PC-3 (cell line): ENCODE data around the gene CYP4F8. TPM values are rescaled to one million over a fixed set of nuclear protein-coding genes. Genes with fewer than 3 reads are reported as not detected.
"Not testable (repeated sequence)": the region's sequence is repeated elsewhere in the genome, so short reads cannot be mapped to it uniquely, and the experiment has no call there.

Experiments used
- ATAC-seq: fragments of 200-7000 bp; cut with Tn5 transposase; 2 replicates; pipeline ENCODE4 v1.9.1; 2020; ENCODE audit warnings: mild to moderate bottlenecking, moderate library complexity
- BruUV-seq: library from RNA; stranded (reverse); fragments of 400-500 nt; replicated peaks from 2 replicates; lab custom pipeline; 2021; lab: Mats Ljungman, UMichigan
- CTCF ChIA-PET: fragments of 300-600 bp; sonication (Branson Sonifier 250); formaldehyde crosslinking; loops from one replicate; lab custom pipeline; 2022; ENCODE audit warnings: antibody characterized with exemption; lab: Charles Lee
- POLR2A ChIA-PET: fragments of 300-600 bp; sonication (Branson Sonifier 250); formaldehyde crosslinking; loops from one replicate; lab custom pipeline; 2022; ENCODE audit warnings: antibody characterized with exemption; ENCODE audit not compliant: unreplicated experiment; lab: Charles Lee
- DNase-seq: peaks from one replicate; pipeline ENCODE4 v3.0.0-alpha.2; 2015
- H2AFZ ChIP-seq: fragments of 300-600 bp; sonication (generic); 2 replicates; pipeline ENCODE4 v1.6.0; 2016; ENCODE audit warnings: antibody characterized with exemption, low read length
- H3F3A ChIP-seq: fragments of 300-600 bp; sonication (generic); one replicate; pipeline ENCODE4 v1.6.0; 2017; ENCODE audit warnings: antibody characterized with exemption, low read length, control low read depth, mild to moderate bottlenecking; ENCODE audit not compliant: unreplicated experiment
- H3K27ac ChIP-seq: fragments of 300-600 bp; sonication (generic); 2 replicates; pipeline ENCODE4 v1.5.1; 2016; ENCODE audit warnings: mild to moderate bottlenecking, low read length
- H3K27me3 ChIP-seq: fragments of 300-600 bp; sonication (generic); 2 replicates; pipeline ENCODE4 v1.6.1; 2016; ENCODE audit warnings: low read length, mixed read lengths
- H3K36me3 ChIP-seq: fragments of 300-600 bp; sonication (generic); 2 replicates; pipeline ENCODE4 v1.6.1; 2016; ENCODE audit warnings: low read depth, mixed run types, low read length, mixed read lengths
- H3K4me1 ChIP-seq: fragments of 300-600 bp; sonication (generic); 2 replicates; pipeline ENCODE4 v1.5.1; 2016; ENCODE audit warnings: low read length; ENCODE audit not compliant: insufficient read depth
- H3K4me2 ChIP-seq: fragments of 300-600 bp; sonication (generic); 2 replicates; pipeline ENCODE4 v1.6.0; 2016; ENCODE audit warnings: low read length
- H3K4me3 ChIP-seq: fragments of 300-600 bp; sonication (generic); 2 replicates; pipeline ENCODE4 v1.5.1; 2016; ENCODE audit warnings: mild to moderate bottlenecking, low read length, mixed read lengths
- H3K79me2 ChIP-seq: fragments of 300-600 bp; sonication (generic); 2 replicates; pipeline ENCODE4 v1.6.1; 2017; ENCODE audit warnings: low read length, mixed read lengths
- H3K9ac ChIP-seq: fragments of 300-600 bp; sonication (generic); 2 replicates; pipeline ENCODE4 v1.6.0; 2016; ENCODE audit warnings: mild to moderate bottlenecking, low read length
- H3K9me2 ChIP-seq: fragments of 300-600 bp; sonication (generic); replicated peaks from 2 replicates; pipeline ENCODE4 v1.6.1; 2016; ENCODE audit warnings: mixed run types, low read length, mixed read lengths
- H3K9me3 ChIP-seq: fragments of 300-600 bp; sonication (generic); 2 replicates; pipeline ENCODE4 v1.6.1; 2016; ENCODE audit warnings: low read length, mixed read lengths
- H4K20me1 ChIP-seq: fragments of 300-600 bp; sonication (generic); 2 replicates; pipeline ENCODE4 v1.6.1; 2016; ENCODE audit warnings: low read length, mixed read lengths
- EZH2 ChIP-seq: fragments of 300-600 bp; sonication (generic); IDR thresholded peaks from one replicate; pipeline ENCODE4 v1.6.1; 2017; ENCODE audit warnings: antibody characterized with exemption, mild to moderate bottlenecking, low read length; ENCODE audit not compliant: unreplicated experiment
- EZH2phosphoT487 ChIP-seq: fragments of 300-600 bp; sonication (generic); IDR thresholded peaks from 2 replicates; pipeline ENCODE4 v1.6.1; 2018; ENCODE audit warnings: mild to moderate bottlenecking, antibody characterized with exemption, low read length, borderline replicate concordance
- intact Hi-C: fragments of 100-400 bp; cut with micrococcal nuclease; formaldehyde crosslinking; loops from 2 replicates; pipeline ENCODE4 v1.9.0; 2023
- total RNA-seq: library from RNA; depleted of rRNA; stranded (reverse); fragments of >200 nt; gene quantifications from 2 replicates; pipeline ENCODE4 v1.2.3, GENCODE V29; 2014
- TF ChIP-seq, protein P1 (sequence below): fragments of 300-600 bp; sonication (generic); conservative IDR thresholded peaks from 2 replicates; pipeline ENCODE4 v1.5.1; 2017; ENCODE audit warnings: antibody characterized with exemption, low read depth, mild to moderate bottlenecking, low read length

The CYP4F8 gene
- total RNA-seq, 1 experiment from 2014 or later = not detected

DNA sequence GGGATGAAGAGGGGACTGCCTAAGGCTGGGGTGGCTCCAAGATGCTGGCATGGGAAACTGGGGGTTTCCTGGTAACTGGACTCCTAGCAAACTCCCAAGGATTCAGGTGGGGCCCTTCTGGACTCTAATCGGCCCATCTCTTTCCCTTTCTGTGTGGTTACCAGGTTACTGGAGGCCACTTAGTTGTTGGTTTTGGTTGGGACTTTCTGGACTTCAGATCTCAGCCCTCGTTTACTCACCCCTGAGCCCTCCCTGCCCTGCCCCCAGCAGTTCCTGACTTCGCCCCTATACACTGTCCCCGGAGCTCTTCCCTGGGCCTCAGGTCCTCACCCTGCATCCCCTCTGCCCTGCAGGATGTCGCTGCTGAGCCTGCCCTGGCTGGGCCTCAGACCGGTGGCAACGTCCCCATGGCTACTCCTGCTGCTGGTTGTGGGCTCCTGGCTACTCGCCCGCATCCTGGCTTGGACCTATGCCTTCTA lies 58.2 kb downstream of the CYP4F8 start:
- H3K9me2 ChIP-seq = no peaks in the 10 kb centered on the region
- no peak overlapping the region for H3K4me3 ChIP-seq
- no peaks in the 10 kb centered on the region for H3K9me3 ChIP-seq
- no peak overlapping the region for H2AFZ ChIP-seq
- H4K20me1 ChIP-seq = no peaks in the 10 kb centered on the region
- H3K9ac ChIP-seq = no peak overlapping the region
- DNase-seq (no peak), ATAC-seq (no peak)
- H3K4me2 ChIP-seq = no peak overlapping the region
- no peaks in the 10 kb centered on the region for H3K36me3 ChIP-seq
- no TSS peak for BruUV-seq
- H3K27me3 ChIP-seq = no peaks in the 10 kb centered on the region
- no peak overlapping the region for H3K27ac ChIP-seq
- peaks cover 7% of the 10 kb centered on the region; the same call in 1 of the 2 replicates for H3K4me1 ChIP-seq
- no peaks in the 10 kb centered on the region for H3F3A ChIP-seq
- intact Hi-C loops = no loop called here
- TF ChIP-seq, protein P1, sequence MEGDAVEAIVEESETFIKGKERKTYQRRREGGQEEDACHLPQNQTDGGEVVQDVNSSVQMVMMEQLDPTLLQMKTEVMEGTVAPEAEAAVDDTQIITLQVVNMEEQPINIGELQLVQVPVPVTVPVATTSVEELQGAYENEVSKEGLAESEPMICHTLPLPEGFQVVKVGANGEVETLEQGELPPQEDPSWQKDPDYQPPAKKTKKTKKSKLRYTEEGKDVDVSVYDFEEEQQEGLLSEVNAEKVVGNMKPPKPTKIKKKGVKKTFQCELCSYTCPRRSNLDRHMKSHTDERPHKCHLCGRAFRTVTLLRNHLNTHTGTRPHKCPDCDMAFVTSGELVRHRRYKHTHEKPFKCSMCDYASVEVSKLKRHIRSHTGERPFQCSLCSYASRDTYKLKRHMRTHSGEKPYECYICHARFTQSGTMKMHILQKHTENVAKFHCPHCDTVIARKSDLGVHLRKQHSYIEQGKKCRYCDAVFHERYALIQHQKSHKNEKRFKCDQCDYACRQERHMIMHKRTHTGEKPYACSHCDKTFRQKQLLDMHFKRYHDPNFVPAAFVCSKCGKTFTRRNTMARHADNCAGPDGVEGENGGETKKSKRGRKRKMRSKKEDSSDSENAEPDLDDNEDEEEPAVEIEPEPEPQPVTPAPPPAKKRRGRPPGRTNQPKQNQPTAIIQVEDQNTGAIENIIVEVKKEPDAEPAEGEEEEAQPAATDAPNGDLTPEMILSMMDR = no peak
- no peak for TF ChIP-seq EZH2
- no peak for TF ChIP-seq EZH2phosphoT487
- POLR2A ChIA-PET = no interaction called here
- H3K79me2 ChIP-seq = no peaks in the 10 kb centered on the region
- CTCF ChIA-PET = no interaction called here

DNA sequence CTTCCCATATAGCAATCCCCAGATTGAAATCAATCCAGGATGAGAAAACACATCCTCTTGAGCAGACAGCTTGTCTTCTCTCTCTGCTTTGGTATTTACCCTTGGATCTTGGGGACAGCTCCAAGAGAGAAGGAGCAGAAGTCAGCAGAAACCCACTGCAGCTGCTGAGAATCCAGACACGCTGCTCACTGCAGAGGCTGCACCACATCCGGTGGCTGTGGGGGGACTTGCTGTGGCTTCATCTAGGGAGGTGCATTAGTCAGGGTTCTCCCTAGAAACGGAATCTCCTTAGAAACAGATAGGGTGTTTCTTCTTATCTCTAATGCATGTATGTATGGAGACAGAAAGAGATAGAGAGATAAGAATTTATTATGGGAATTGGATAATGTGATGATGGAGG lies 60.5 kb downstream of the CYP4F8 start:
- Histone ChIP-seq H3K27ac (no peak overlapping the region), H3K4me3 (no peak overlapping the region), H3K9ac (no peak overlapping the region), H3K4me2 (no peak overlapping the region), H3K79me2 (no peaks in the 10 kb centered on the region), H3K9me2 (no peaks in the 10 kb centered on the region), H3K9me3 (no peaks in the 10 kb centered on the region), H3K4me1 (peaks cover 7% of the 10 kb centered on the region; the same call in 1 of the 2 replicates), H3F3A (no peaks in the 10 kb centered on the region), H2AFZ (no peak overlapping the region), H3K27me3 (no peaks in the 10 kb centered on the region; the same call in 1 of the 2 replicates), H4K20me1 (no peaks in the 10 kb centered on the region), H3K36me3 (no peaks in the 10 kb centered on the region)
- TF ChIP-seq EZH2phosphoT487 = no peak
- no peak for TF ChIP-seq EZH2
- TF ChIP-seq, protein P1 = no peak
- POLR2A ChIA-PET = no interaction called here
- intact Hi-C loops = no loop called here
- ATAC-seq (no peak), DNase-seq (no peak)
- BruUV-seq = no TSS peak
- CTCF ChIA-PET = no interaction called here

DNA sequence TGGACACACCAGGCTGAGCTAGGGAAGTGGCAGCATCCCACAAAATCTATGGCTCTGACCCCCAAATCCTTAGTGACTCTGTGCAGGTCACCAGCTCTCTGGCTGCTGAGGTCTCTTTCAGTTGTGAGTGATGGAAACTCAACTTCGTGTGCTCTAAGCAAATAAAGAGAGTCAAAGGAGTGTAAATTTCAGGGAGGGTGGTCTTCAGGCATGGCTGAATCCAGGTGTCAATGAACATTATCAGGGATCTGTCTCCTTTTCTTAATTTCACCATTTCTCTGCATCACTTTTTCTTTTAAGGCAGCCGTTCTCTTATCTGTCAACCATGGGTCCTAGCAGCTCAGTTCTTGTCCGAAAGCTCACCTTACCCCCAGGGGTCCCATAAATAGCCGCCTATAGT lies 64.1 kb downstream of the CYP4F8 start:
- intact Hi-C loops = no loop called here
- CTCF ChIA-PET = no interaction called here

DNA sequence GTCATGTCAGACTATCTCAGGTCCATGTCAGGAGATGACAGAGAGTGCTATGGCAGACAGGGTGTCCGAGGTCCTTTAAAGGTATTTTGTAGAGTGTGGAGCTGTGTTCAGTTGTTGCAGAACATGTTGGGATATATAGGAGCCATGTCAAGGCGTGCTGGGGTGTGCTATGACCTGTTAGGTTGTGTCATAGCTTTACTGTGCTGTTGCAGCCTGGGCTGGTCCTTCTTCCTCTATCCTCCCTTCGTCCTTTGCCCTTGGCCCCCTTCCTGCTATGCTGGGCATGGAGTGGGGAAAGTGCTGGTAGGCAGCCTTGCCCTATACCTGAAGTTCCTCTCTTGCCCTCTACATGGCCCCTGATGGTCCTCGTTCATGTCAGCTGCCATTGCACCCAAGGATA lies 64.8 kb downstream of the CYP4F8 start:
- H3K9ac ChIP-seq, POLR2A ChIA-PET, H3K4me1 ChIP-seq, H3K27ac ChIP-seq, BruUV-seq, H3K9me2 ChIP-seq, intact Hi-C loops, H3F3A ChIP-seq, H2AFZ ChIP-seq, H4K20me1 ChIP-seq, DNase-seq, CTCF ChIA-PET, H3K4me2 ChIP-seq, H3K9me3 ChIP-seq, ATAC-seq, H3K36me3 ChIP-seq, H3K79me2 ChIP-seq, H3K4me3 ChIP-seq, H3K27me3 ChIP-seq: not testable (repeated sequence)

More for the DNA sequence above, 64.1 kb downstream of the CYP4F8 start:
- Histone ChIP-seq H3K4me1 (no peaks in the 10 kb centered on the region), H4K20me1 (no peaks in the 10 kb centered on the region), H3K4me3 (no peak overlapping the region), H3K79me2 (no peaks in the 10 kb centered on the region), H3K9ac (no peak overlapping the region), H3K36me3 (no peaks in the 10 kb centered on the region), H3K27me3 (no peaks in the 10 kb centered on the region; the same call in 1 of the 2 replicates), H2AFZ (no peak overlapping the region), H3F3A (no peaks in the 10 kb centered on the region), H3K27ac (no peak overlapping the region), H3K9me2 (no peaks in the 10 kb centered on the region), H3K4me2 (no peak overlapping the region), H3K9me3 (no peaks in the 10 kb centered on the region)
- TF ChIP-seq, protein P1 = no peak
- TF ChIP-seq EZH2phosphoT487 = no peak
- TF ChIP-seq EZH2 = no peak
- BruUV-seq = no TSS peak
- ATAC-seq (no peak), DNase-seq (no peak)
- POLR2A ChIA-PET = no interaction called here
